IMR-90 (cell line): ENCODE results near the gene RGPD8. TPM values are rescaled to one million over a fixed set of nuclear protein-coding genes. Genes with fewer than 3 reads are reported as not detected.

Experiments
- ATAC-seq: fragments of 200-7000 bp; cut with Tn5 transposase; 2 replicates; pipeline ENCODE4 v1.9.1; 2020; ENCODE audit warnings: low read depth, mild to moderate bottlenecking, moderate library complexity
- BruUV-seq: library from RNA; stranded (reverse); fragments of 400-500 nt; replicated peaks from 2 replicates; lab custom pipeline; 2021; lab: Mats Ljungman, UMichigan
- CTCF ChIA-PET: fragments of 300-600 bp; formaldehyde crosslinking; extraction: SDS; loops from one replicate; lab custom pipeline; 2021; ENCODE audit warnings: antibody characterized with exemption; lab: Yijun Ruan, JAX
- POLR2A ChIA-PET: fragments of 300-600 bp; sonication (Branson Sonifier 250); formaldehyde crosslinking; loops from one replicate; lab custom pipeline; 2022; ENCODE audit warnings: antibody characterized with exemption; ENCODE audit not compliant: unreplicated experiment; lab: Charles Lee
- DNase-seq: peaks from one replicate; pipeline ENCODE4 v3.0.0; 2013
- H2AFZ ChIP-seq: replicated peaks from 2 replicates; pipeline ENCODE3; 2013; ENCODE audit warnings: low read length, mild to moderate bottlenecking; ENCODE audit not compliant: poor library complexity
- H2AK5ac ChIP-seq: 2 replicates; pipeline ENCODE4 v1.6.1; 2013; ENCODE audit warnings: low read depth, low read length, inconsistent platforms
- H2AK9ac ChIP-seq: replicated peaks from 2 replicates; pipeline ENCODE3; 2013; ENCODE audit warnings: mild to moderate bottlenecking, low read depth, low read length, moderate library complexity; ENCODE audit not compliant: poor library complexity
- H2BK120ac ChIP-seq: 2 replicates; pipeline ENCODE4 v1.6.1; 2013; ENCODE audit warnings: low read depth, low read length, inconsistent platforms
- H2BK15ac ChIP-seq: 3 replicates; pipeline ENCODE4 v1.6.1; 2013; ENCODE audit warnings: low read depth, low read length, inconsistent platforms
- H2BK20ac ChIP-seq: 2 replicates; pipeline ENCODE4 v1.6.1; 2013; ENCODE audit warnings: low read depth, mild to moderate bottlenecking, inconsistent platforms, low read length, moderate library complexity
- H2BK5ac ChIP-seq: 2 replicates; pipeline ENCODE4 v1.6.1; 2013; ENCODE audit warnings: mild to moderate bottlenecking, low read depth, low read length, inconsistent platforms; ENCODE audit not compliant: poor library complexity, severe bottlenecking
- H3K14ac ChIP-seq: replicated peaks from 2 replicates; pipeline ENCODE4 v1.6.1; 2013; ENCODE audit warnings: low read depth, low read length, inconsistent platforms
- H3K18ac ChIP-seq: 2 replicates; pipeline ENCODE4 v1.6.1; 2013; ENCODE audit warnings: low read depth, low read length, control low read depth
- H3K23ac ChIP-seq: 2 replicates; pipeline ENCODE4 v1.6.1; 2013; ENCODE audit warnings: low read depth, low read length, inconsistent platforms
- H3K27ac ChIP-seq: 2 replicates; pipeline ENCODE4 v1.5.1; 2013; ENCODE audit warnings: mild to moderate bottlenecking, control low read depth, low read length; ENCODE audit not compliant: insufficient read depth
- H3K27me3 ChIP-seq: 2 replicates; pipeline ENCODE4 v1.6.1; 2013; ENCODE audit warnings: low read length; ENCODE audit not compliant: control insufficient read depth, insufficient read depth
- H3K36me3 ChIP-seq: 2 replicates; pipeline ENCODE4 v1.6.1; 2013; ENCODE audit warnings: low read length, mixed read lengths; ENCODE audit not compliant: control insufficient read depth, insufficient read depth
- H3K4ac ChIP-seq: 2 replicates; pipeline ENCODE4 v1.6.1; 2013; ENCODE audit warnings: low read depth, low read length, inconsistent platforms
- H3K4me1 ChIP-seq: 2 replicates; pipeline ENCODE4 v1.6.1; 2013; ENCODE audit warnings: low read length, mixed read lengths; ENCODE audit not compliant: control insufficient read depth, insufficient read depth
- H3K4me2 ChIP-seq: 2 replicates; pipeline ENCODE4 v1.6.1; 2013; ENCODE audit warnings: low read depth, mild to moderate bottlenecking, control low read depth, low read length, moderate library complexity
- H3K4me3 ChIP-seq: 2 replicates; pipeline ENCODE4 v1.5.1; 2013; ENCODE audit warnings: low read depth, mild to moderate bottlenecking, control low read depth, low read length, moderate library complexity; ENCODE audit not compliant: insufficient read depth
- H3K56ac ChIP-seq: 2 replicates; pipeline ENCODE4 v1.6.1; 2013; ENCODE audit warnings: low read length, inconsistent platforms; ENCODE audit not compliant: insufficient read depth; ENCODE audit errors: extremely low read depth
- H3K79me1 ChIP-seq, 2 experiments: 2 replicates each; pipeline ENCODE4 v1.6.1; 2013; ENCODE audit warnings: low read length in 2 of 2, inconsistent platforms in 1 of 2, low read depth in 1 of 2
- H3K9ac ChIP-seq: 2 replicates; pipeline ENCODE4 v1.6.1; 2013; ENCODE audit warnings: low read depth, low read length, control low read depth
- H3K9me1 ChIP-seq: 2 replicates; pipeline ENCODE4 v1.6.1; 2013; ENCODE audit warnings: low read length, inconsistent platforms; ENCODE audit not compliant: insufficient read depth
- H3K9me3 ChIP-seq: 2 replicates; pipeline ENCODE4 v1.6.1; 2013; ENCODE audit warnings: low read length; ENCODE audit not compliant: control insufficient read depth, insufficient read depth
- H4K20me1 ChIP-seq: 2 replicates; pipeline ENCODE4 v1.6.1; 2013; ENCODE audit warnings: low read length, inconsistent platforms; ENCODE audit not compliant: insufficient read depth
- H4K5ac ChIP-seq: 2 replicates; pipeline ENCODE4 v1.6.1; 2013; ENCODE audit warnings: mild to moderate bottlenecking, low read depth, low read length, control low read depth
- H4K8ac ChIP-seq, 2 experiments: 2 replicates each; pipeline ENCODE4 v1.6.1; 2013; ENCODE audit warnings: low read depth in 2 of 2, low read length in 2 of 2, control low read depth in 1 of 2, inconsistent platforms in 1 of 2
- H4K91ac ChIP-seq: 2 replicates; pipeline ENCODE4 v1.6.1; 2013; ENCODE audit warnings: low read depth, low read length, inconsistent platforms; ENCODE audit not compliant: insufficient read depth
- BHLHE40 ChIP-seq: fragments of 150-350 bp; IDR thresholded peaks from 2 replicates; pipeline ENCODE4 v1.6.1; 2016; ENCODE audit warnings: mild to moderate bottlenecking, low read depth, low read length
- CEBPB ChIP-seq: IDR thresholded peaks from 2 replicates; pipeline ENCODE4 v1.6.1; 2012; ENCODE audit warnings: low read depth, low read length, improper control_type of control experiment
- CHD1 ChIP-seq: IDR thresholded peaks from 2 replicates; pipeline ENCODE4 v1.6.1; 2012; ENCODE audit warnings: low read depth, low read length, improper control_type of control experiment
- FOS ChIP-seq: fragments of 150-350 bp; IDR thresholded peaks from 2 replicates; pipeline ENCODE4 v1.6.1; 2016; ENCODE audit warnings: low read depth, low read length
- MAFK ChIP-seq: IDR thresholded peaks from 2 replicates; pipeline ENCODE4 v1.6.1; 2012; ENCODE audit warnings: low read depth, low read length, improper control_type of control experiment
- MAZ ChIP-seq: IDR thresholded peaks from 2 replicates; pipeline ENCODE4 v1.6.1; 2012; ENCODE audit warnings: low read depth, mild to moderate bottlenecking, low read length, improper control_type of control experiment, moderate library complexity, borderline replicate concordance
- MXI1 ChIP-seq: IDR thresholded peaks from 2 replicates; pipeline ENCODE4 v1.6.1; 2012; ENCODE audit warnings: low read depth, mild to moderate bottlenecking, low read length, moderate library complexity, borderline replicate concordance
- NFE2L2 ChIP-seq: fragments of 150-350 bp; IDR thresholded peaks from 2 replicates; pipeline ENCODE4 v1.6.1; 2016; ENCODE audit warnings: low read depth, mild to moderate bottlenecking, low read length
- POLR2A ChIP-seq: IDR thresholded peaks from 2 replicates; pipeline ENCODE4 v1.6.1; 2012; ENCODE audit warnings: mild to moderate bottlenecking, low read depth, low read length
- RAD21 ChIP-seq: IDR thresholded peaks from 2 replicates; pipeline ENCODE4 v1.6.1; 2012; ENCODE audit warnings: low read length, improper control_type of control experiment
- RCOR1 ChIP-seq: IDR thresholded peaks from 2 replicates; pipeline ENCODE4 v1.6.1; 2012; ENCODE audit warnings: mild to moderate bottlenecking, low read length, improper control_type of control experiment; ENCODE audit not compliant: insufficient replicate concordance
- RFX5 ChIP-seq: IDR thresholded peaks from 2 replicates; pipeline ENCODE4 v1.8.0; 2012; ENCODE audit warnings: low read depth, mild to moderate bottlenecking, low read length, moderate library complexity
- SMC3 ChIP-seq: fragments of 150-350 bp; IDR thresholded peaks from 2 replicates; pipeline ENCODE4 v1.6.1; 2016; ENCODE audit warnings: low read depth, mild to moderate bottlenecking, antibody characterized with exemption, low read length, moderate library complexity
- WGBS, 2 experiments: methylation state at CpG; one replicate each; pipeline versions ENCODE4 v1.1.5 to v1.1.7; 2013; ENCODE audit warnings: missing lambda C conversion rate in 2 of 2; ENCODE audit not compliant: insufficient read length in 1 of 2; ENCODE audit errors: extremely low coverage in 2 of 2; 5-methylcytosine and 5-hydroxymethylcytosine counted together
- dilution Hi-C: fragments of 300-500 bp; cut with HindIII; formaldehyde crosslinking; loops from one replicate; pipeline ENCODE4 v1.14.3; 2018; ENCODE audit warnings: low sequenced_read_pairs; ENCODE audit not compliant: unreplicated experiment
- in situ Hi-C: fragments of 300-500 bp; cut with MboI; formaldehyde crosslinking; loops from 3 replicates; pipeline ENCODE4 v1.14.3; 2019; ENCODE audit warnings: low sequenced_read_pairs, inconsistent platforms, mixed read lengths
- intact Hi-C: fragments of 100-400 bp; cut with micrococcal nuclease; formaldehyde crosslinking; loops from 2 replicates; pipeline ENCODE4 v1.10.0; 2022
- polyA plus RNA-seq, 3 experiments: library from polyadenylated mRNA; depleted of rRNA; stranded (reverse); fragments of >200 nt; gene quantifications; 2 replicates each; pipeline ENCODE4 v1.2.3, GENCODE V29; 2012; ENCODE audit warnings: low replicate concordance in 1 of 3
- total RNA-seq: library from RNA; depleted of rRNA; stranded (reverse); fragments of >200 nt; gene quantifications from 2 replicates; pipeline ENCODE4 v1.2.3, GENCODE V29; 2012
- TF ChIP-seq, protein P1 (sequence below): conservative IDR thresholded peaks from 2 replicates; pipeline ENCODE4 v1.5.1; 2012; ENCODE audit warnings: mild to moderate bottlenecking, low read depth, low read length, improper control_type of control experiment
- TF ChIP-seq, protein P2 (sequence below): fragments of 150-350 bp; IDR thresholded peaks from 2 replicates; pipeline ENCODE4 v1.6.1; 2016; ENCODE audit warnings: low read depth, mild to moderate bottlenecking, low read length, moderate library complexity, borderline replicate concordance
- TF ChIP-seq, protein P3 (sequence below): fragments of 150-350 bp; IDR thresholded peaks from 2 replicates; pipeline ENCODE4 v1.6.1; 2017; ENCODE audit warnings: mild to moderate bottlenecking, antibody characterized with exemption, low read length, low read depth

The RGPD8 gene
- total and polyA plus RNA-seq, 2 of the 4 experiments (the other 2 are of a cell fraction), result 0.67 to 4.1 TPM

- no peak overlapping the region for H2BK15ac ChIP-seq
- H3K27ac ChIP-seq, result no peak overlapping the region
- ChIA-PET CTCF (no interaction called here), POLR2A (no interaction called here)
- no peak overlapping the region for H2AFZ ChIP-seq
- H3K23ac ChIP-seq, result no peak overlapping the region
- H3K36me3 ChIP-seq, result no peaks in the 10 kb centered on the region
- TF ChIP-seq MAZ (no peak), RAD21 (no peak), CEBPB (no peak), SMC3 (no peak), POLR2A (no peak), NFE2L2 (no peak), BHLHE40 (no peak), FOS (no peak), RFX5 (no peak), RCOR1 (no peak), MAFK (no peak), CHD1 (no peak), MXI1 (no peak)
- TF ChIP-seq, protein P1, sequence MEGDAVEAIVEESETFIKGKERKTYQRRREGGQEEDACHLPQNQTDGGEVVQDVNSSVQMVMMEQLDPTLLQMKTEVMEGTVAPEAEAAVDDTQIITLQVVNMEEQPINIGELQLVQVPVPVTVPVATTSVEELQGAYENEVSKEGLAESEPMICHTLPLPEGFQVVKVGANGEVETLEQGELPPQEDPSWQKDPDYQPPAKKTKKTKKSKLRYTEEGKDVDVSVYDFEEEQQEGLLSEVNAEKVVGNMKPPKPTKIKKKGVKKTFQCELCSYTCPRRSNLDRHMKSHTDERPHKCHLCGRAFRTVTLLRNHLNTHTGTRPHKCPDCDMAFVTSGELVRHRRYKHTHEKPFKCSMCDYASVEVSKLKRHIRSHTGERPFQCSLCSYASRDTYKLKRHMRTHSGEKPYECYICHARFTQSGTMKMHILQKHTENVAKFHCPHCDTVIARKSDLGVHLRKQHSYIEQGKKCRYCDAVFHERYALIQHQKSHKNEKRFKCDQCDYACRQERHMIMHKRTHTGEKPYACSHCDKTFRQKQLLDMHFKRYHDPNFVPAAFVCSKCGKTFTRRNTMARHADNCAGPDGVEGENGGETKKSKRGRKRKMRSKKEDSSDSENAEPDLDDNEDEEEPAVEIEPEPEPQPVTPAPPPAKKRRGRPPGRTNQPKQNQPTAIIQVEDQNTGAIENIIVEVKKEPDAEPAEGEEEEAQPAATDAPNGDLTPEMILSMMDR, result no peak
- TF ChIP-seq, protein P2, sequence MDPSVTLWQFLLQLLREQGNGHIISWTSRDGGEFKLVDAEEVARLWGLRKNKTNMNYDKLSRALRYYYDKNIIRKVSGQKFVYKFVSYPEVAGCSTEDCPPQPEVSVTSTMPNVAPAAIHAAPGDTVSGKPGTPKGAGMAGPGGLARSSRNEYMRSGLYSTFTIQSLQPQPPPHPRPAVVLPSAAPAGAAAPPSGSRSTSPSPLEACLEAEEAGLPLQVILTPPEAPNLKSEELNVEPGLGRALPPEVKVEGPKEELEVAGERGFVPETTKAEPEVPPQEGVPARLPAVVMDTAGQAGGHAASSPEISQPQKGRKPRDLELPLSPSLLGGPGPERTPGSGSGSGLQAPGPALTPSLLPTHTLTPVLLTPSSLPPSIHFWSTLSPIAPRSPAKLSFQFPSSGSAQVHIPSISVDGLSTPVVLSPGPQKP, result no peak
- TF ChIP-seq, protein P3, sequence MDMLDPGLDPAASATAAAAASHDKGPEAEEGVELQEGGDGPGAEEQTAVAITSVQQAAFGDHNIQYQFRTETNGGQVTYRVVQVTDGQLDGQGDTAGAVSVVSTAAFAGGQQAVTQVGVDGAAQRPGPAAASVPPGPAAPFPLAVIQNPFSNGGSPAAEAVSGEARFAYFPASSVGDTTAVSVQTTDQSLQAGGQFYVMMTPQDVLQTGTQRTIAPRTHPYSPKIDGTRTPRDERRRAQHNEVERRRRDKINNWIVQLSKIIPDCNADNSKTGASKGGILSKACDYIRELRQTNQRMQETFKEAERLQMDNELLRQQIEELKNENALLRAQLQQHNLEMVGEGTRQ, result no peak
- dilution Hi-C loops (no loop called here), intact Hi-C loops (no loop called here), in situ Hi-C loops (no loop called here)
- no peak overlapping the region for H3K9ac ChIP-seq
- H3K4me3 ChIP-seq, result no peak overlapping the region
- no peak overlapping the region for H2AK5ac ChIP-seq
- no TSS peak for BruUV-seq
- peaks cover 3% of the 10 kb centered on the region for H3K27me3 ChIP-seq
- DNase-seq (no peak), ATAC-seq (no peak)
- no peak overlapping the region for H4K5ac ChIP-seq
- H4K20me1 ChIP-seq, result no peaks in the 10 kb centered on the region
- H2BK5ac ChIP-seq, result no peak overlapping the region
- H2BK20ac ChIP-seq, result no peak overlapping the region
- no peaks in the 10 kb centered on the region for H3K9me3 ChIP-seq
- H3K9me1 ChIP-seq, result no peaks in the 10 kb centered on the region
- no peak overlapping the region for H3K56ac ChIP-seq
- no peak overlapping the region for H3K4ac ChIP-seq
- H4K8ac ChIP-seq, result no peak overlapping the region
- no peaks in the 10 kb centered on the region for H3K79me1 ChIP-seq
- no peaks in the 10 kb centered on the region for H3K4me1 ChIP-seq
- H3K14ac ChIP-seq, result no peak overlapping the region
- no peak overlapping the region for H2BK120ac ChIP-seq
- no peak overlapping the region for H2AK9ac ChIP-seq
- no peak overlapping the region for H3K4me2 ChIP-seq
- H3K18ac ChIP-seq, result no peak overlapping the region
- no peak overlapping the region for H4K91ac ChIP-seq
- WGBS, 2 experiments, result no CpG with 5 or more reads among the region's 1 CpG
These were observed 29.8 kb upstream of the RGPD8 start for GRCh38 chr2:112463256-112463655.
